Ishikawa (cell line): ENCODE results near the gene CBX3.

Experiments used
- CEBPB ChIP-seq: IDR thresholded peaks from 2 replicates; pipeline ENCODE4 v1.6.1; 2012
- CREB1 ChIP-seq: IDR thresholded peaks from 2 replicates; pipeline ENCODE4 v1.6.1; 2012; ENCODE audit warnings: low read depth
- EGR1 ChIP-seq: IDR thresholded peaks from 2 replicates; pipeline ENCODE4 v1.6.1; 2012
- EP300 ChIP-seq: IDR thresholded peaks from 2 replicates; pipeline ENCODE4 v1.6.1; 2012; ENCODE audit warnings: borderline replicate concordance
- FOXM1 ChIP-seq: IDR thresholded peaks from 2 replicates; pipeline ENCODE4 v1.6.1; 2012; ENCODE audit warnings: low read depth, borderline replicate concordance
- NFIC ChIP-seq: IDR thresholded peaks from 2 replicates; pipeline ENCODE4 v1.6.1; 2012
- RAD21 ChIP-seq: IDR thresholded peaks from 2 replicates; pipeline ENCODE4 v1.6.1; 2012; ENCODE audit warnings: low read depth
- REST ChIP-seq: IDR thresholded peaks from 2 replicates; pipeline ENCODE4 v1.6.1; 2012; ENCODE audit warnings: low read depth, mild to moderate bottlenecking
- TAF1 ChIP-seq: IDR thresholded peaks from 2 replicates; pipeline ENCODE4 v1.6.1; 2012; ENCODE audit warnings: low read depth, mild to moderate bottlenecking
- TCF12 ChIP-seq: IDR thresholded peaks from 2 replicates; pipeline ENCODE4 v1.6.1; 2012; ENCODE audit warnings: low read depth
- TEAD4 ChIP-seq: IDR thresholded peaks from 2 replicates; pipeline ENCODE4 v1.6.1; 2012
- USF1 ChIP-seq: IDR thresholded peaks from 2 replicates; pipeline ENCODE4 v1.6.1; 2012
- YY1 ChIP-seq: IDR thresholded peaks from 2 replicates; pipeline ENCODE4 v1.6.1; 2012; ENCODE audit warnings: low read depth
- ZBTB7A ChIP-seq: IDR thresholded peaks from 2 replicates; pipeline ENCODE4 v1.6.1; 2012; ENCODE audit warnings: low read depth
- TF ChIP-seq, protein P1 (sequence below): IDR thresholded peaks from 2 replicates; pipeline ENCODE4 v1.6.1; 2012

The CBX3 gene

GRCh38 chr7:26212921-26213718 is 11.6 kb downstream of the CBX3 start:
- TF ChIP-seq, protein P1, sequence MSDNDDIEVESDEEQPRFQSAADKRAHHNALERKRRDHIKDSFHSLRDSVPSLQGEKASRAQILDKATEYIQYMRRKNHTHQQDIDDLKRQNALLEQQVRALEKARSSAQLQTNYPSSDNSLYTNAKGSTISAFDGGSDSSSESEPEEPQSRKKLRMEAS: no peak
- TF ChIP-seq USF1 (no peak), REST (no peak), FOXM1 (no peak), RAD21 (no peak), CEBPB (no peak), EGR1 (no peak), NFIC (no peak), TEAD4 (no peak), EP300 (no peak), TCF12 (no peak)

- TF ChIP-seq, protein P1: no peak
- TF ChIP-seq TAF1: no peak
- no peak for TF ChIP-seq RAD21
- TF ChIP-seq YY1: no peak
- no peak for TF ChIP-seq USF1
- TF ChIP-seq NFIC: no peak
- no peak for TF ChIP-seq REST
- no peak for TF ChIP-seq EGR1
- TF ChIP-seq CREB1: no peak
- TF ChIP-seq EP300: no peak
Observed at GRCh38 chr7:26213807-26214515, 12.4 kb downstream of the CBX3 start.

DNA sequence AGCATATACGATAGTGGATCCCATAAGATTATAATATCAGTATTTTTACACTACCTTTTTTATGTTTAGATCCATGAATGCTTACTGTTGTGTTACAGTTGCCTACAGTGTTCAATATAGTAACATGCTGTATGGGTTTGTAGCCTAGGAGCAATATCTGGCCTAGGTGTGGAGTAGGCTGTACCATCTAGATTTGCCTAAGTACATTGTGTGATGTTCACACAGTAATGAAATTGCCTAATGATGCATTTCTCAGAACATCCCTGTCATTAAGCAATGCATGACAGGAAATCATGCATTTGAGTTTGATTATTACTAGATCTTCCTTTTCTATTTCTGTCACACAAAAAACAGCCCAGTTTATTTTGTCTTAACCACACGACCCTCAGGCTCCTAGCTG is 14.5 kb downstream of the CBX3 start:
- TF ChIP-seq NFIC (no peak), EGR1 (no peak), TEAD4 (no peak), YY1 (no peak), TAF1 (no peak), USF1 (no peak), RAD21 (no peak), TCF12 (no peak), FOXM1 (no peak)

GRCh38 chr7:26224359-26224758 is 22.8 kb downstream of the CBX3 start:
- TF ChIP-seq, protein P1: no peak
- TF ChIP-seq CEBPB (no peak), EGR1 (no peak), TEAD4 (no peak), EP300 (no peak), ZBTB7A (no peak), NFIC (no peak), YY1 (no peak)

DNA sequence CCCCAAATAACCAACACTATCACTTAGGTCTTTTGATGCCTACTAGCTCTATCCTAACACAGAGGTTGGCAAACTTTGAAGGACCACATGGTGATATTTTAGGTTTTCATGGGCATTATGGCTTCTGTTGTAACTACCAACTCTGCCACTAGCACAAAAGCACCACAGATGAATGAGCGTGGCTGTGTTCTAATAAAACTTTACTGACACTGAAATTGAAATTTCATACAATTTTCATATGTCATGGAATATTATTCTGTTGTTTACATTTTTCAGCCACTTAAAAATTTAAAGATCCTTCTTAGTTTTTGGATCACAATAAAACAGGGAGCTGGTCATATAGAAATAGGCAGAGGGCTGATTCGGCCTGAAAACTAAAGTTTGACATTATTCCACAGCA is 26.4 kb downstream of the CBX3 start:
- TF ChIP-seq TEAD4 (no peak), USF1 (no peak), TCF12 (no peak), EP300 (no peak), EGR1 (no peak), RAD21 (no peak), FOXM1 (no peak), TAF1 (no peak), REST (no peak), YY1 (no peak), ZBTB7A (no peak), CREB1 (no peak), CEBPB (no peak), NFIC (no peak)
- TF ChIP-seq, protein P1: no peak
